ENCODE results near the gene AAR2.

DNA sequence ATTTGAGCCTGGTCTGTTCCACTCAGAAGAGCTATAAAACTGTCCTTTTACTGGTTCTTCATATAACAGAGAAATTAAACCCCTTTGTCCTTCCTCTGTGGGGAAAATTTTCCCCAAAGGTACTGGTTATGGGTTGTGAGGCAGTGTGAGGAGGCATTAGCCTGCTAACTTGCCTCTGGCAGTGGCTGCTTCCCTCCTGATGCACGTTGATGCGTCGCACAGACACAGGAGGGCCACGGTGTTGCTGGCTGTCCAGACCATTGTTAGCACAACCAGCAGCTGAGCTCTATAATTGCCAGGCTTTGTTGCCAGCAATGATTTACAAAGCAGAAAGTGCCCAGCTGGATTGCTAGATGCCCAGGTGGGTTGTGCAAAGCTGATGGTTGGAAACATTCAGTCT is 10.1 kb downstream of the AAR2 start:
- TF ChIP-seq, protein P1, sequence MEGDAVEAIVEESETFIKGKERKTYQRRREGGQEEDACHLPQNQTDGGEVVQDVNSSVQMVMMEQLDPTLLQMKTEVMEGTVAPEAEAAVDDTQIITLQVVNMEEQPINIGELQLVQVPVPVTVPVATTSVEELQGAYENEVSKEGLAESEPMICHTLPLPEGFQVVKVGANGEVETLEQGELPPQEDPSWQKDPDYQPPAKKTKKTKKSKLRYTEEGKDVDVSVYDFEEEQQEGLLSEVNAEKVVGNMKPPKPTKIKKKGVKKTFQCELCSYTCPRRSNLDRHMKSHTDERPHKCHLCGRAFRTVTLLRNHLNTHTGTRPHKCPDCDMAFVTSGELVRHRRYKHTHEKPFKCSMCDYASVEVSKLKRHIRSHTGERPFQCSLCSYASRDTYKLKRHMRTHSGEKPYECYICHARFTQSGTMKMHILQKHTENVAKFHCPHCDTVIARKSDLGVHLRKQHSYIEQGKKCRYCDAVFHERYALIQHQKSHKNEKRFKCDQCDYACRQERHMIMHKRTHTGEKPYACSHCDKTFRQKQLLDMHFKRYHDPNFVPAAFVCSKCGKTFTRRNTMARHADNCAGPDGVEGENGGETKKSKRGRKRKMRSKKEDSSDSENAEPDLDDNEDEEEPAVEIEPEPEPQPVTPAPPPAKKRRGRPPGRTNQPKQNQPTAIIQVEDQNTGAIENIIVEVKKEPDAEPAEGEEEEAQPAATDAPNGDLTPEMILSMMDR (IDR thresholded peaks at IDR 0.05): no peak
- TF ChIP-seq EZH2 (IDR thresholded peaks at IDR 0.05): no peak
